HepG2 (cell line): ENCODE data around the gene CAB39. TPM values are rescaled to one million over a fixed set of nuclear protein-coding genes. Genes with fewer than 3 reads are reported as not detected.

Experiments used
- CC2D1A ChIP-seq: sonication (generic); formaldehyde crosslinking; IDR thresholded peaks from 2 replicates; pipeline ENCODE4 v1.8.1; 2023; ENCODE audit warnings: mild to moderate bottlenecking, missing genetic modification reagents
- MTA1 ChIP-seq: sonication (generic); formaldehyde crosslinking; IDR thresholded peaks from 2 replicates; pipeline ENCODE4 v1.4.0; 2020; ENCODE audit warnings: missing genetic modification reagents, mild to moderate bottlenecking, borderline replicate concordance
- PHF5A ChIP-seq: IDR thresholded peaks from one replicate; pipeline ENCODE4 v1.6.1; 2018; ENCODE audit warnings: low read depth, missing genetic modification reagents; ENCODE audit not compliant: unreplicated experiment
- U2AF1 ChIP-seq: fragments of 200-400 bp; formaldehyde crosslinking; optimal IDR thresholded peaks from 2 replicates; pipeline ENCODE3; 2017; ENCODE audit warnings: mild to moderate bottlenecking, low read depth, low read length
- ZNF652 ChIP-seq: IDR thresholded peaks from 2 replicates; pipeline ENCODE4 v1.6.1; 2016; ENCODE audit warnings: low read depth, borderline replicate concordance
- ZNF761 ChIP-seq: sonication (generic); formaldehyde crosslinking; conservative IDR thresholded peaks from 2 replicates; pipeline ENCODE4 v1.4.0; 2020; ENCODE audit warnings: mild to moderate bottlenecking, missing genetic modification reagents
- polyA plus RNA-seq, 8 experiments: library from polyadenylated mRNA; depleted of rRNA in 3 of 8; stranded (reverse) in 7 of 8; unstranded in 1 of 8; fragments of >200 nt; fragmentation: Illumina TruSeq in 4 of 8; extraction: Trizol in 4 of 8; gene quantifications; 2 replicates each; pipeline versions ENCODE4 v1.2.1 to v1.2.3, GENCODE V29; 2011 to 2016; ENCODE audit warnings: low read depth in 4 of 8, missing spikeins in 1 of 8, mixed read lengths in 1 of 8; ENCODE audit not compliant: insufficient read depth in 1 of 8
- total RNA-seq, 5 experiments: library from RNA; depleted of rRNA; stranded (reverse); fragments of >200 nt; fragmentation: Illumina TruSeq; extraction: Trizol; gene quantifications; 2 replicates each; pipeline ENCODE4 v1.2.3, GENCODE V29; 2016; ENCODE audit warnings: low read depth in 1 of 5
- TF ChIP-seq, protein P1 (sequence below), 2 experiments: fragments of 450-650 bp in 1 of 2; sonication (generic) in 1 of 2; formaldehyde crosslinking in 1 of 2; IDR thresholded peaks; 2 replicates each; pipeline versions ENCODE4 v1.6.1 to v1.8.0; 2016 to 2022; ENCODE audit warnings: antibody characterized with exemption in 1 of 2, mild to moderate bottlenecking in 1 of 2, missing genetic modification reagents in 1 of 2
- TF ChIP-seq, protein P2 (sequence below): sonication (generic); formaldehyde crosslinking; IDR thresholded peaks from 2 replicates; pipeline ENCODE4 v1.4.0; 2020; ENCODE audit warnings: mild to moderate bottlenecking, missing genetic modification reagents
- TF ChIP-seq, protein P3 (sequence below): sonication (generic); formaldehyde crosslinking; IDR thresholded peaks from 2 replicates; pipeline ENCODE4 v1.4.0; 2020; ENCODE audit warnings: mild to moderate bottlenecking, missing genetic modification reagents

Gene CAB39
- total and polyA plus RNA-seq, 2 of the 13 experiments (the other 11 are each of a cell fraction or from before 2014, with no cell fraction given), result 19.3 to 45.3 TPM

DNA sequence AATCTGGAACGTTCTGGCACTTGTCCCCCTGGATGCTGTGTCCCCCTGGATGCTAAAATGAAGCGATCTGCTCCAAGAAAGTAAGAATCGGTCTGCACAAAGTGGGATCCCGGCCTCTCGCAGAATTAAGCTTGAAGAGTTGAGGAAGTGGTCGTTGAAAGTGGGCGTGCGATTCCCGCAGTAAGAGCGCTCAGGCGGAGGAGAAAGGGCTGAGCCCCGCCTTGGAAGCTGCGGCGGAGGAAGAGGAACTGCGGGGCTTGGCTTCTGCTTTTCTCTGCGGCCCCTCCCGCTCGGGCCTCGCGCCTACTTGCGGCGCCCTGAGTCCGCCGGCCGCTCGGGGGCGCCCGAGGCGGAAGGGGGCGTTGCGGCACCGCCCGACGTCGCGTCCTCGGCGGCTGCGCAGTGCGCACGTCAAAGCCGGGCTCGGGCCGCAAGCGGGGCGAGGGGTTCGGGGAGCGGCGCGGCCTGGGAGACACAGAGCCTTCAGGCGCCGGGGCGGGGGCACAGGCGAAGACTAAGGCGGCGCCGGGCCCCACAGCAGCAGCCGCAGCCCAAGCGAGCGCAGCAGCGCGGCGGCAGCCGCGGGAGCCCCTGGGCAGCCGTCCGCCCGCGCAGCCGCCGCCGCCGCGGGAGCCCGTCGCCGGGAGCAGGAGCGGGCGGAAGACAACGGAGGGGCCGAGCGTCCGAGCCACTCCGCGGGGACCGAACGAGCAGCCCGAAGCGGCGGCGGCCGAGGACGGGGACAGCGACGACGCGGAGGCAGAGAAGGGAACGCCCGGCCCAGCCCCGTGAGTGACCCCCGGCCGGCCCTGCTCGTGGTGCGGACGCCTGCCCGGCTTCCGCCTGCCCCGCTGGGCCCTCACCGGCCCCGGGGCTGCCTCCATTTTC lies at the start of gene CAB39 (continued):
- TF ChIP-seq U2AF1 (peak; percentile 63), MTA1 (CRISPR knock-in tag) (peak; percentile 80; the same call in 1 of the 2 replicates), CC2D1A (CRISPR knock-in tag) (no peak), PHF5A (CRISPR knock-in tag) (peak; percentile 93), ZNF761 (CRISPR knock-in tag) (no peak; the same call in 1 of the 2 replicates), ZNF652 (no peak)
- TF ChIP-seq, protein P1, sequence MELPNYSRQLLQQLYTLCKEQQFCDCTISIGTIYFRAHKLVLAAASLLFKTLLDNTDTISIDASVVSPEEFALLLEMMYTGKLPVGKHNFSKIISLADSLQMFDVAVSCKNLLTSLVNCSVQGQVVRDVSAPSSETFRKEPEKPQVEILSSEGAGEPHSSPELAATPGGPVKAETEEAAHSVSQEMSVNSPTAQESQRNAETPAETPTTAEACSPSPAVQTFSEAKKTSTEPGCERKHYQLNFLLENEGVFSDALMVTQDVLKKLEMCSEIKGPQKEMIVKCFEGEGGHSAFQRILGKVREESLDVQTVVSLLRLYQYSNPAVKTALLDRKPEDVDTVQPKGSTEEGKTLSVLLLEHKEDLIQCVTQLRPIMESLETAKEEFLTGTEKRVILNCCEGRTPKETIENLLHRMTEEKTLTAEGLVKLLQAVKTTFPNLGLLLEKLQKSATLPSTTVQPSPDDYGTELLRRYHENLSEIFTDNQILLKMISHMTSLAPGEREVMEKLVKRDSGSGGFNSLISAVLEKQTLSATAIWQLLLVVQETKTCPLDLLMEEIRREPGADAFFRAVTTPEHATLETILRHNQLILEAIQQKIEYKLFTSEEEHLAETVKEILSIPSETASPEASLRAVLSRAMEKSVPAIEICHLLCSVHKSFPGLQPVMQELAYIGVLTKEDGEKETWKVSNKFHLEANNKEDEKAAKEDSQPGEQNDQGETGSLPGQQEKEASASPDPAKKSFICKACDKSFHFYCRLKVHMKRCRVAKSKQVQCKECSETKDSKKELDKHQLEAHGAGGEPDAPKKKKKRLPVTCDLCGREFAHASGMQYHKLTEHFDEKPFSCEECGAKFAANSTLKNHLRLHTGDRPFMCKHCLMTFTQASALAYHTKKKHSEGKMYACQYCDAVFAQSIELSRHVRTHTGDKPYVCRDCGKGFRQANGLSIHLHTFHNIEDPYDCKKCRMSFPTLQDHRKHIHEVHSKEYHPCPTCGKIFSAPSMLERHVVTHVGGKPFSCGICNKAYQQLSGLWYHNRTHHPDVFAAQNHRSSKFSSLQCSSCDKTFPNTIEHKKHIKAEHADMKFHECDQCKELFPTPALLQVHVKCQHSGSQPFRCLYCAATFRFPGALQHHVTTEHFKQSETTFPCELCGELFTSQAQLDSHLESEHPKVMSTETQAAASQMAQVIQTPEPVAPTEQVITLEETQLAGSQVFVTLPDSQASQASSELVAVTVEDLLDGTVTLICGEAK (IDR thresholded peaks at IDR 0.05), result no peak
- TF ChIP-seq, protein P1 (CRISPR knock-in tag; IDR thresholded peaks at IDR 0.05), result peak; percentile 44
- TF ChIP-seq, protein P2, sequence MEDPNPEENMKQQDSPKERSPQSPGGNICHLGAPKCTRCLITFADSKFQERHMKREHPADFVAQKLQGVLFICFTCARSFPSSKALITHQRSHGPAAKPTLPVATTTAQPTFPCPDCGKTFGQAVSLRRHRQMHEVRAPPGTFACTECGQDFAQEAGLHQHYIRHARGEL (CRISPR knock-in tag), result no peak
- TF ChIP-seq, protein P3, sequence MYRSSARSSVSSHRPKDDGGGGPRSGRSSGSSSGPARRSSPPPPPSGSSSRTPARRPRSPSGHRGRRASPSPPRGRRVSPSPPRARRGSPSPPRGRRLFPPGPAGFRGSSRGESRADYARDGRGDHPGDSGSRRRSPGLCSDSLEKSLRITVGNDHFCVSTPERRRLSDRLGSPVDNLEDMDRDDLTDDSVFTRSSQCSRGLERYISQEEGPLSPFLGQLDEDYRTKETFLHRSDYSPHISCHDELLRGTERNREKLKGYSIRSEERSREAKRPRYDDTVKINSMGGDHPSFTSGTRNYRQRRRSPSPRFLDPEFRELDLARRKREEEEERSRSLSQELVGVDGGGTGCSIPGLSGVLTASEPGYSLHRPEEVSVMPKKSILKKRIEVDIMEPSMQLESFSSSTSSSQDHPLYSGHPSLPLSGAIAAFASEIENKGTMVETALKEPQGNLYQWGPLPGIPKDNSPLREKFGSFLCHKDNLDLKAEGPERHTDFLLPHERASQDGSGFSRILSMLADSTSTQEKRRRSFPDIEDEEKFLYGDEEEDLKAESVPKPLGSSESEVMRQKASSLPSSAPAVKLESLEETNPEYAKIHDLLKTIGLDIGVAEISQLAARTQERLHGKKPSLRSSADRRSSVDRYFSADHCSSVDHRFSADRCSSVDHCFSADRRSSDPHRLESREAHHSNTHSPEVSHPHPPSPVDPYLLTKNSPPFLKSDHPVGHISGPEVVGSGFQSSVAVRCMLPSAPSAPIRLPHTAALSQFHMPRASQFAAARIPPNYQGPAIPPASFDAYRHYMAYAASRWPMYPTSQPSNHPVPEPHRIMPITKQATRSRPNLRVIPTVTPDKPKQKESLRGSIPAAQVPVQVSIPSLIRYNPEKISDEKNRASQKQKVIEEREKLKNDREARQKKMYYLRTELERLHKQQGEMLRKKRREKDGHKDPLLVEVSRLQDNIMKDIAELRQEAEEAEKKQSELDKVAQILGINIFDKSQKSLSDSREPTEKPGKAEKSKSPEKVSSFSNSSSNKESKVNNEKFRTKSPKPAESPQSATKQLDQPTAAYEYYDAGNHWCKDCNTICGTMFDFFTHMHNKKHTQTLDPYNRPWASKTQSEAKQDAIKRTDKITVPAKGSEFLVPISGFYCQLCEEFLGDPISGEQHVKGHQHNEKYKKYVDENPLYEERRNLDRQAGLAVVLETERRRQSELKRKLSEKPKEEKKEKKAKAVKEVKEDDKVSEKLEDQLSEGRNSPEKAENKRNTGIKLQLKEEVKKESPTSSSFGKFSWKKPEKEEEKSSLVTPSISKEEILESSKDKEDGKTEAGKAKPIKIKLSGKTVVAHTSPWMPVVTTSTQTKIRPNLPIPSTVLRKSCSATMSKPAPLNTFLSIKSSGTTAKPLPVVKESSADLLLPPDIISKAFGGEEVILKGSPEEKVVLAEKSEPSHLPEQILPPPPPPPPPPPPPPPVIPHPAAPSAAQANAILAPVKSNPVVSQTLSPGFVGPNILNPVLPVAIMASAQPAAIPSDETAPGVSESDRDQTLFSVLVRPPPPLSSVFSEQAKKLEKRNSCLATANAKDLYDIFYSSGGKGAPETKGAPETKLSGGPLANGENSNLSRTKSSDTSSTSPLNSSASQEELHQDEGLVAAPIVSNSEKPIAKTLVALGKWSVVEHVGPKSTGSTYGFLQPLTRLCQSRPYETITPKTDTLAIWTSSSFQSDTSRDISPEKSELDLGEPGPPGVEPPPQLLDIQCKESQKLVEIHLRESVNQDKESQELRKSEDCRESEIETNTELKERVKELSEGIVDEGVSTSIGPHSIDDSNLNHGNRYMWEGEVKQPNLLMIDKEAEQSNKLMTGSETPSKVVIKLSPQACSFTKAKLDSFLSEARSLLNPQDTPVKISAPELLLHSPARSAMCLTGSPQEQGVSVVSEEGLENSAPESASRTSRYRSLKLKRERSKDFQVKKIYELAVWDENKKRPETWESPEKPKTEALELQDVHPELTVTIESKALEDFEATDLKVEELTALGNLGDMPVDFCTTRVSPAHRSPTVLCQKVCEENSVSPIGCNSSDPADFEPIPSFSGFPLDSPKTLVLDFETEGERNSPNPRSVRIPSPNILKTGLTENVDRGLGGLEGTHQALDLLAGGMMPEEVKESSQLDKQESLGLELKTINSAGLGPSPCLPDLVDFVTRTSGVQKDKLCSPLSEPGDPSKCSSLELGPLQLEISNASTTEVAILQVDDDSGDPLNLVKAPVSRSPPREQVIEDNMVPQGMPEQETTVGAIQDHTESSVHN (CRISPR knock-in tag), result no peak; the same call in none of the 2 replicates
